ENCODE results near the gene IL1F10. TPM values are rescaled to one million over a fixed set of nuclear protein-coding genes. Genes with fewer than 3 reads are reported as not detected.

Gene IL1F10
- polyA plus RNA-seq, 4 donors: 0.25 TPM; not detected in 3

GRCh38 chr2:113078350-113078839 lies 10.6 kb downstream of the IL1F10 start:
- Histone ChIP-seq H3K4me3 (ENCODE audit: low read depth in 1 of 3, low read length in 3 of 3) (no peak overlapping the region), H3K27me3 (ENCODE audit: control insufficient read depth in 3 of 3, insufficient read depth in 3 of 3, low read length in 3 of 3) (no peaks in the 10 kb centered on the region), H3K27ac (ENCODE audit: low read depth in 1 of 3, low read length in 2 of 3) (peak overlapping the region in 1 of 3 donors; percentile 63), H3K36me3 (ENCODE audit: control insufficient read depth in 3 of 3, insufficient read depth in 2 of 3, low read depth in 1 of 3, low read length in 3 of 3) (no peaks in the 10 kb centered on the region), H3K9me3 (ENCODE audit: control insufficient read depth in 2 of 2, insufficient read depth in 1 of 2, low read depth in 1 of 2, low read length in 1 of 2) (no peaks in the 10 kb centered on the region), H3K4me1 (ENCODE audit: control insufficient read depth in 3 of 3, insufficient read depth in 2 of 3, low read depth in 1 of 3, low read length in 2 of 3) (peaks cover 0 to 13% (median 0%) of the 10 kb centered on the region in 3 donors)
- WGBS, 3 donors: 25 to 58% (median 49%) methylated on average over 6 of the region's 6 CpGs
- FAIRE-seq: no peak
- peak in 1 of 2 donors; percentile 68 for DNase-seq

- Histone ChIP-seq H3K9me3 (ENCODE audit: control insufficient read depth in 2 of 2, insufficient read depth in 1 of 2, low read depth in 1 of 2, low read length in 1 of 2) (no peaks in the 10 kb centered on the region), H3K4me1 (ENCODE audit: control insufficient read depth in 3 of 3, insufficient read depth in 2 of 3, low read depth in 1 of 3, low read length in 2 of 3) (peaks cover 0 to 13% (median 0%) of the 10 kb centered on the region in 3 donors), H3K27me3 (ENCODE audit: control insufficient read depth in 3 of 3, insufficient read depth in 3 of 3, low read length in 3 of 3) (no peaks in the 10 kb centered on the region), H3K36me3 (ENCODE audit: control insufficient read depth in 3 of 3, insufficient read depth in 2 of 3, low read depth in 1 of 3, low read length in 3 of 3) (no peaks in the 10 kb centered on the region), H3K27ac (ENCODE audit: low read depth in 1 of 3, low read length in 2 of 3) (no peak overlapping the region), H3K4me3 (ENCODE audit: low read depth in 1 of 3, low read length in 3 of 3) (no peak overlapping the region)
- FAIRE-seq (no peak), DNase-seq (no peak)
- 71 to 87% (median 76%) methylated on average over 4 of the region's 4 CpGs for WGBS, 3 donors
These were observed 11.4 kb downstream of the IL1F10 start for GRCh38 chr2:113079131-113079530.

- Histone ChIP-seq H3K36me3 (ENCODE audit: control insufficient read depth in 3 of 3, insufficient read depth in 2 of 3, low read depth in 1 of 3, low read length in 3 of 3) (no peaks in the 10 kb centered on the region), H3K27me3 (ENCODE audit: control insufficient read depth in 3 of 3, insufficient read depth in 3 of 3, low read length in 3 of 3) (no peaks in the 10 kb centered on the region), H3K9me3 (ENCODE audit: control insufficient read depth in 2 of 2, insufficient read depth in 1 of 2, low read depth in 1 of 2, low read length in 1 of 2) (no peaks in the 10 kb centered on the region), H3K27ac (ENCODE audit: low read depth in 1 of 3, low read length in 2 of 3) (no peak overlapping the region), H3K4me1 (ENCODE audit: control insufficient read depth in 3 of 3, insufficient read depth in 2 of 3, low read depth in 1 of 3, low read length in 2 of 3) (peaks cover 0 to 11% (median 0%) of the 10 kb centered on the region in 3 donors), H3K4me3 (ENCODE audit: low read depth in 1 of 3, low read length in 3 of 3) (no peak overlapping the region)
- FAIRE-seq (no peak), DNase-seq (peak; percentile 39 to 40)
- WGBS, 3 donors: 39 to 51% (median 51%) methylated on average over 9 of the region's 9 CpGs
These were observed 12.4 kb downstream of the IL1F10 start for GRCh38 chr2:113080134-113080533.

GRCh38 chr2:113081488-113082210 lies 13.9 kb downstream of the IL1F10 start:
- 74 to 81% (median 78%) methylated on average over 2 of the region's 2 CpGs for WGBS, 3 donors
- Histone ChIP-seq H3K9me3 (ENCODE audit: control insufficient read depth in 2 of 2, insufficient read depth in 1 of 2, low read depth in 1 of 2, low read length in 1 of 2) (peaks cover 0 to under 1% of the 10 kb centered on the region in 2 donors), H3K27ac (ENCODE audit: low read depth in 1 of 3, low read length in 2 of 3) (no peak overlapping the region)

GRCh38 chr2:113083296-113083695 lies 15.5 kb downstream of the IL1F10 start:
- Histone ChIP-seq H3K27ac (ENCODE audit: low read depth in 1 of 3, low read length in 2 of 3) (no peak overlapping the region), H3K27me3 (ENCODE audit: control insufficient read depth in 3 of 3, insufficient read depth in 3 of 3, low read length in 3 of 3) (peaks cover 0 to 2% (median 0%) of the 10 kb centered on the region in 3 donors), H3K36me3 (ENCODE audit: control insufficient read depth in 3 of 3, insufficient read depth in 2 of 3, low read depth in 1 of 3, low read length in 3 of 3) (no peaks in the 10 kb centered on the region), H3K9me3 (ENCODE audit: control insufficient read depth in 2 of 2, insufficient read depth in 1 of 2, low read depth in 1 of 2, low read length in 1 of 2) (peaks cover 0 to 5% of the 10 kb centered on the region in 2 donors), H3K4me1 (ENCODE audit: control insufficient read depth in 3 of 3, insufficient read depth in 2 of 3, low read depth in 1 of 3, low read length in 2 of 3) (no peaks in the 10 kb centered on the region), H3K4me3 (ENCODE audit: low read depth in 1 of 3, low read length in 3 of 3) (no peak overlapping the region)
- 65 to 87% (median 75%) methylated on average over 8 of the region's 8 CpGs for WGBS, 3 donors
- FAIRE-seq (no peak), DNase-seq (no peak)

More at GRCh38 chr2:113081488-113082210, 13.9 kb downstream of the IL1F10 start:
- DNase-seq (no peak), FAIRE-seq (no peak)
- Histone ChIP-seq H3K4me1 (ENCODE audit: control insufficient read depth in 3 of 3, insufficient read depth in 2 of 3, low read depth in 1 of 3, low read length in 2 of 3) (peaks cover 0 to 2% (median 0%) of the 10 kb centered on the region in 3 donors), H3K27me3 (ENCODE audit: control insufficient read depth in 3 of 3, insufficient read depth in 3 of 3, low read length in 3 of 3) (no peaks in the 10 kb centered on the region), H3K36me3 (ENCODE audit: control insufficient read depth in 3 of 3, insufficient read depth in 2 of 3, low read depth in 1 of 3, low read length in 3 of 3) (no peaks in the 10 kb centered on the region), H3K4me3 (ENCODE audit: low read depth in 1 of 3, low read length in 3 of 3) (no peak overlapping the region)

GRCh38 chr2:113084249-113085000 lies 16.7 kb downstream of the IL1F10 start:
- Histone ChIP-seq H3K4me3 (ENCODE audit: low read depth in 1 of 3, low read length in 3 of 3) (no peak overlapping the region), H3K36me3 (ENCODE audit: control insufficient read depth in 3 of 3, insufficient read depth in 2 of 3, low read depth in 1 of 3, low read length in 3 of 3) (no peaks in the 10 kb centered on the region), H3K27ac (ENCODE audit: low read depth in 1 of 3, low read length in 2 of 3) (no peak overlapping the region), H3K4me1 (ENCODE audit: control insufficient read depth in 3 of 3, insufficient read depth in 2 of 3, low read depth in 1 of 3, low read length in 2 of 3) (no peaks in the 10 kb centered on the region), H3K9me3 (ENCODE audit: control insufficient read depth in 2 of 2, insufficient read depth in 1 of 2, low read depth in 1 of 2, low read length in 1 of 2) (peaks cover 0 to 5% of the 10 kb centered on the region in 2 donors), H3K27me3 (ENCODE audit: control insufficient read depth in 3 of 3, insufficient read depth in 3 of 3, low read length in 3 of 3) (peaks cover 0 to 2% (median 0%) of the 10 kb centered on the region in 3 donors)
- FAIRE-seq: no peak
- DNase-seq: peak in 1 of 2 donors; percentile 50
- 22 to 49% (median 27%) methylated on average over 5 of the region's 5 CpGs for WGBS, 3 donors

GRCh38 chr2:113085542-113085941 lies 17.8 kb downstream of the IL1F10 start:
- no peaks in the 10 kb centered on the region for H3K36me3 ChIP-seq (ENCODE audit: control insufficient read depth in 3 of 3, insufficient read depth in 2 of 3, low read depth in 1 of 3, low read length in 3 of 3)
- no peaks in the 10 kb centered on the region for H3K4me1 ChIP-seq (ENCODE audit: control insufficient read depth in 3 of 3, insufficient read depth in 2 of 3, low read depth in 1 of 3, low read length in 2 of 3)
- no peak overlapping the region for H3K27ac ChIP-seq (ENCODE audit: low read depth in 1 of 3, low read length in 2 of 3)
- FAIRE-seq (no peak), DNase-seq (no peak)
- H3K9me3 ChIP-seq (ENCODE audit: control insufficient read depth in 2 of 2, insufficient read depth in 1 of 2, low read depth in 1 of 2, low read length in 1 of 2): peaks cover 0 to 5% of the 10 kb centered on the region in 2 donors
- H3K27me3 ChIP-seq (ENCODE audit: control insufficient read depth in 3 of 3, insufficient read depth in 3 of 3, low read length in 3 of 3): peaks cover 0 to 2% (median 0%) of the 10 kb centered on the region in 3 donors
- 54 to 70% (median 68%) methylated on average over 2 of the region's 2 CpGs for WGBS, 3 donors
- no peak overlapping the region for H3K4me3 ChIP-seq (ENCODE audit: low read depth in 1 of 3, low read length in 3 of 3)

- H3K4me1 ChIP-seq (ENCODE audit: control insufficient read depth in 3 of 3, insufficient read depth in 2 of 3, low read depth in 1 of 3, low read length in 2 of 3): no peaks in the 10 kb centered on the region
- H3K27ac ChIP-seq (ENCODE audit: low read depth in 1 of 3, low read length in 2 of 3): no peak overlapping the region
- peaks cover 0 to 5% of the 10 kb centered on the region in 2 donors for H3K9me3 ChIP-seq (ENCODE audit: control insufficient read depth in 2 of 2, insufficient read depth in 1 of 2, low read depth in 1 of 2, low read length in 1 of 2)
- FAIRE-seq: no peak
- H3K4me3 ChIP-seq (ENCODE audit: low read depth in 1 of 3, low read length in 3 of 3): no peak overlapping the region
- peaks cover 0 to 4% (median 0%) of the 10 kb centered on the region in 3 donors for H3K27me3 ChIP-seq (ENCODE audit: control insufficient read depth in 3 of 3, insufficient read depth in 3 of 3, low read length in 3 of 3)
- no peaks in the 10 kb centered on the region for H3K36me3 ChIP-seq (ENCODE audit: control insufficient read depth in 3 of 3, insufficient read depth in 2 of 3, low read depth in 1 of 3, low read length in 3 of 3)
- no peak for DNase-seq
These were observed 20.6 kb downstream of the IL1F10 start for GRCh38 chr2:113088213-113088992.
